ENCODE measurements around the gene PHACTR4. TPM values are rescaled to one million over a fixed set of nuclear protein-coding genes. Genes with fewer than 3 reads are reported as not detected.
A peak's percentile ranks its signal among the peaks of the same experiment; 100 is the strongest.

PHACTR4 gene
- total and polyA plus RNA-seq, 2 donors (not counting 3 experiments of a cell fraction or from before 2014, with no cell fraction given) = 25.4 to 61.0 TPM

DNA sequence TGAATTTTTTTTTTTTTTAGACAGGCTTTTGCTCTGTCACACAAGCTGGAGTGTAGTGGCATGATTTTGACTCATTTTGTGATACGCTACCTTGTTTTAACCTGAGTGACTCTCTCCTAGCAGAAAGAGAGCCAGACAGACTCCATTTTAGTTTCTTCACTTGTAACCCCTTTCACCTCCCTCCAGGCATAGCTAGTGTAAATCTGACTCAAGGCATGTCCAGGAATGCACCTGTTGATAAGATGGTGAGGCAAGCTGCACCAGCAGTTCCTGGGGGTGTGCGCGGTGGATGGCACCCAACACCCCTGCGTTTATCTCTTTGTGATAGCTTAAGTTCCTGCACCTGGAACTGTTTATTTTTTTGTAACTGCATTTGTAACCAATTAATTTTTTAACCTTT is 4.7 kb upstream of the PHACTR4 start:
- Histone ChIP-seq H3K27ac (ENCODE audit: insufficient read depth, low read depth, low read length) (no peak overlapping the region), H3K9me3 (replicated peaks; ENCODE audit: control insufficient read depth, insufficient read depth, low read length) (no peaks in the 10 kb centered on the region), H4K20me1 (replicated peaks; ENCODE audit: control insufficient read depth, extremely low read depth, insufficient read depth, low read length) (no peaks in the 10 kb centered on the region), H2AFZ (ENCODE audit: low read depth, low read length) (no peak overlapping the region), H3K36me3 (ENCODE audit: control insufficient read depth in 2 of 2, extremely low read depth in 1 of 2, insufficient read depth in 2 of 2, low read length in 2 of 2) (no peaks in the 10 kb centered on the region), H3K4me1 (ENCODE audit: control insufficient read depth, extremely low read depth, insufficient read depth, low read length) (peaks cover 2% of the 10 kb centered on the region), H3K9me1 (replicated peaks; ENCODE audit: control insufficient read depth, extremely low read depth, insufficient read depth, low read length) (no peaks in the 10 kb centered on the region), H3K4me2 (ENCODE audit: insufficient read depth, low read length) (no peak overlapping the region), H3K27me3 (ENCODE audit: control insufficient read depth in 2 of 2, insufficient read depth in 2 of 2, low read length in 2 of 2) (no peaks in the 10 kb centered on the region), H3K9ac (replicated peaks; ENCODE audit: extremely low read depth, insufficient read depth, low read length) (no peak overlapping the region), H3K4me3 (replicated peaks in 1 of 3; ENCODE audit: insufficient read depth in 1 of 3, low read depth in 1 of 3, low read length in 3 of 3) (no peak overlapping the region), H3K79me2 (ENCODE audit: control insufficient read depth, insufficient read depth, low read length) (no peaks in the 10 kb centered on the region)
- FAIRE-seq (peak; percentile 4), DNase-seq (ENCODE audit: low read depth, low spot score) (no peak)
- dilution Hi-C loops (cut with MboI; ENCODE audit: extremely low pct_ligation_motif_present, low sequenced_read_pairs) (no loop called here), intact Hi-C loops (cut with micrococcal nuclease) (loop anchor here (5.0 kb wide), 1 partner anchor 142 kb away; the partner anchor contains the start of gene RCC1)
- BruUV-seq (replicated peaks) = no TSS peak
- TF ChIP-seq FOS (IDR thresholded peaks at IDR 0.05; ENCODE audit: borderline replicate concordance, insufficient read depth, low read length) (no peak), POLR2AphosphoS5 (IDR thresholded peaks at IDR 0.05; ENCODE audit: insufficient read depth, low read depth, low read length) (no peak), MYC (IDR thresholded peaks at IDR 0.05; ENCODE audit: low read depth, low read length) (no peak), CTCF (IDR thresholded peaks at IDR 0.05; ENCODE audit: extremely low read depth in 1 of 2, insufficient read depth in 1 of 2, low read depth in 1 of 2, low read length in 2 of 2) (no peak), EZH2 (IDR thresholded peaks at IDR 0.05; ENCODE audit: borderline replicate concordance, low read depth, low read length, severe bottlenecking) (no peak), MAX (IDR thresholded peaks at IDR 0.05; ENCODE audit: insufficient read depth, insufficient read length) (no peak), JUN (IDR thresholded peaks at IDR 0.05; ENCODE audit: borderline replicate concordance, insufficient read depth, insufficient read length, low read depth) (no peak), POLR2A (IDR thresholded peaks at IDR 0.05; ENCODE audit: low read depth, low read length) (no peak), GATA2 (IDR thresholded peaks at IDR 0.05; ENCODE audit: insufficient read depth, insufficient read length, low read depth, low read length) (no peak)
- ChIA-PET CTCF (interaction anchor here (2.6 to 3.6 kb wide), 2 partner anchors 10 to 238 kb away, joined by 7 to 20 read pairs; no protein-coding TSS in a partner anchor), POLR2A (interaction anchor here (0.6 kb wide), 1 partner anchor 48 kb away, joined by 3 read pairs; no protein-coding TSS in a partner anchor)

All from endothelial cell of umbilical vein (primary cell).